Measurements from ENCODE around the gene SPIN1. TPM values are rescaled to one million over a fixed set of nuclear protein-coding genes. Genes with fewer than 3 reads are reported as not detected.

SPIN1 gene
- total RNA-seq, 1 experiment from 2014 or later: 84.5 TPM

- in situ Hi-C loops (cut with HindIII; ENCODE audit: low sequenced_read_pairs): no loop called here
- DNase-seq (ENCODE audit: low spot score): no peak
Measured at GRCh38 chr9:88426651-88427050, 38.4 kb downstream of the SPIN1 start.

DNA sequence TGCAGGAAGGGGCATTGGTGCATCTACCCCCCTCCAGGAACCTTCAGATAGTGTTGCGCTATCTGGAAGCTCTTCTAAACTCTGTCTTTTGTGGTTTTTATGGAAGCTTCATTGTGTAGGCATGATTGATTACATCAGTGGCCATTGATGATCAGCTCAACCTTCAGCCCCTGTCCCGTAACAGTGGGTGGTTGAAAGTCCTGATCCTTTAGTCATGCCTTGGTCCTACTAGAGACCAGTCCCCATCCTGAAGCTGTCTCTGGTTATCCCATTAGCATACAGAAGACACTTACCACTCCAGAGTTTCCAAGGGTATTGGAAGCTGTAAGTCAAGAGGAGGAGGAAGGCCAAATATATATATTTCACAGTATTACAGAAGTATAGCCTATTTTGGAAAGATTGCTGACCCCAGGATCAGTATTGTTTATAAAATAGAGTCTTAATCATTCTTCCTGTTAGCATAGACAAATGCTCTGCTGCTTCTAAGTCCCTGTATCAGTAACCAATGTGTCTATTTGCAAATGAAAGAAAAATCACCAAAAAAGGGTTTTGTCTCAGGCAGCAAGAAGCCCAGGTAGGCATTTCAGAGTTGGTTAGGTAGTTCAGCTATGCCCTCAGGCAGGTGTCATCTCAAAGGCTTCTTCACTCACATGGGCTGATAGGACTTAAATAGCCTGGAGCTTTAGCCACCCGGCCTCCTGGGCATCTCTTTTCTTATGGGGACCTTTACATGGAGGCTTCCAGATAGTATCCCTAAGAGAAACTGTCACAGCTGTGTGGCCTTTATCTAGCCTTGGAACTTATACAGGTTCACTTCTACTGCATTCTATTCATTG lies 41.6 kb downstream of the SPIN1 start:
- in situ Hi-C loops (cut with HindIII; ENCODE audit: low sequenced_read_pairs): no loop called here
- DNase-seq (ENCODE audit: low spot score): no peak

DNA sequence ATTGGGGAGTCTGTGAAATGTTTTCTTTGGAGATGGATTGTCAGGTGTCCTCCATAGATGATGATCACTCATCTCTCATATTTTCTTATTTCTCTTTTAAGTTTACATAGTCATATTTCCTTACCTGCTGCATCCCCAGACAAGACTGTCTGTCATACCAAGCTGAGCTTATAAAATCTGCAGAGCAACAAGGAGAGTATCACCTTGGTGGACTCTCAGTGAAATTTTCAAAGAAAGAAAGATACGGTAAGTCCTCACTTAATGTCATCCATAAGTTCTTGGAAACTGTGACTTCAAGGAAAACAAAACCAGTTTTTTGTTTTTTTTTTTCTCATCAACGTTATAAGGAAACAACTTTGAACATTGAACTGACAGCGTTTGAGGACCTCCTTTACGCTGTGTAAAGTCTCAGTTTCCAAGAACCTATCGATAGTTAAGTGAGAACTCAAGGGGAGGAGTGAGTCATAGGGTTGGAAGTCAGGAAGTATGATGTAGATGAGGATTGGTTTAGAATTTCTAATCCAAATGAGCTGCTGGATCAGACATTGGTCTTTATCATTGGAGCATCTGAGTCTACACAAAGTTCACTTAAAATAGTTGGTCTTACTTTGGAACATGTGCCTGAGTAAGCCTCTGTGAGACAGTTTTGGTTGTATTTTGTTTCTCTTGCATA lies 45.5 kb downstream of the SPIN1 start:
- DNase-seq (ENCODE audit: low spot score): no peak
- in situ Hi-C loops (cut with HindIII; ENCODE audit: low sequenced_read_pairs): no loop called here

GRCh38 chr9:88435336-88435735 lies 47.1 kb downstream of the SPIN1 start:
- no peak for DNase-seq (ENCODE audit: low spot score)
- in situ Hi-C loops (cut with HindIII; ENCODE audit: low sequenced_read_pairs): no loop called here

DNA sequence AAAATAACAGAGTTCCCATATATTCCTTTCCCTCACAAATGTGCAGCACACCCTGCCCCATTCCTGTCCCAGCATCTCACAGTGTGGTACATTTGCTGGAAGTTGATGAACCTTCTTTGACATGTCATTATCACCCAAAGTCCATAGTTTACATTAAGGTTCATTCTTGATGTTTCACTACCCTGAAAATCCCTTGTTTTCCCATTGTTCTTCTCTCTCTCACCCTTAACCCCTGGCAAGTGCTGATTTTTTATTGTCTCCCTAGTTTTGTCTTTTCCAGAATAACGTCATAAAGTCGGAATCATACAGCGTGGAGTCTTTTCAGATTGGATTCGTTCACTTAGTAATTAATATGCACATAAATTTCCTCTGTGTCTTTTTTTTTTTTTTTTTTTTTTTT lies 48.1 kb downstream of the SPIN1 start:
- in situ Hi-C loops (cut with HindIII; ENCODE audit: low sequenced_read_pairs): no loop called here
- DNase-seq (ENCODE audit: low spot score): no peak

DNA sequence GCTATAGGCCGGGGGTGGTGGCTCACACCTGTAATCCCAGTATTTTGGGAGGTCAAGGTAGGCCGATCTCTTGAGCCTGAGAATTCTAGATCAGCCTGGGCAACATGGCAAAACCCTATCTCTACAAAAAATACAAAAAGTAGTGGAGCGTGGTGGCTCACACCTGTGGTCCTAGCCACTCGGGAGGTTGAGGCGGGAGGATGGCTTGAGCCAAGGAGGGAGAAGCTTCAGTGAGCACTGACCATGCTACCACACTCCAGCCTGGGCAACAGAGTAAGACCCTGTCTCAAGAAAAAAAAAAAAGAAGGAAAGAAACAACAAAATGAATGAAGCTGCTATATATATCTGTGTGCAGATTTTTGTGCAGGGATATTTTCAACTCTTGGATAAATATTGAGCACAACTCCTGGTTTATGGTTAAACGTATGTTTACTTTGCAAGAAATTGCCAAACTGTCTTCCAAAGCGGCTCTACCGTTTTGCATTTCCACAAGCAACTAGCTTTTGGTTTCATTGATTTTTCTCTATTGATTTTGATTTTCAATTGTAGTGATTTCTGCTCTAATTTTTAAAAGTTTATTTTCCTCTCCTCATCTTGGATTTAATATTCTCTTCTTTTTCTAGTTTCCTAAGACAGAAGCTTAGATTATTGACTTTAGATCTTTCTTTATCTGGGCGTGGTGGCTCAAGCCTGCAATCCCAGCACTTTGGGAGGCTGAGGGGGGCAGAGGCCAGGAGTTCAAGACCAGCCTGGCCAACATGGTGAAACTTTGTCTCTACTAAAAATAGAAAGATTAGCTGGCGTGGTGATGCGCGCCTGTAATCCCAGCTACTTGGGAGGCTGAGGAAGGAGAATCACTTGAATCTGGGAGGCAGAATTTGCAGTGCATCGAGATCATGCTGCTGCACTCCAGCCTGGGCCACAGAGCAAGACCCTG lies 49.2 kb downstream of the SPIN1 start:
- in situ Hi-C loops (cut with HindIII; ENCODE audit: low sequenced_read_pairs): no loop called here

GRCh38 chr9:88438811-88439210 lies 50.6 kb downstream of the SPIN1 start:
- in situ Hi-C loops (cut with HindIII; ENCODE audit: low sequenced_read_pairs): no loop called here
- no peak for DNase-seq (ENCODE audit: low spot score)

More for the DNA sequence above, 49.2 kb downstream of the SPIN1 start:
- DNase-seq (ENCODE audit: low spot score): no peak

GRCh38 chr9:88441301-88442007 lies 53.2 kb downstream of the SPIN1 start:
- no peak for DNase-seq (ENCODE audit: low spot score)
- in situ Hi-C loops (cut with HindIII; ENCODE audit: low sequenced_read_pairs): no loop called here

GRCh38 chr9:88443480-88444113 lies 55.4 kb downstream of the SPIN1 start:
- no peak for DNase-seq (ENCODE audit: low spot score)
- in situ Hi-C loops (cut with HindIII; ENCODE audit: low sequenced_read_pairs): no loop called here

- DNase-seq (ENCODE audit: low spot score): no peak
- in situ Hi-C loops (cut with HindIII; ENCODE audit: low sequenced_read_pairs): no loop called here
Measured at GRCh38 chr9:88446728-88447127, 58.5 kb downstream of the SPIN1 start.

GRCh38 chr9:88447431-88447830 lies 59.2 kb downstream of the SPIN1 start:
- no peak for DNase-seq (ENCODE audit: low spot score)
- in situ Hi-C loops (cut with HindIII; ENCODE audit: low sequenced_read_pairs): no loop called here

DNA sequence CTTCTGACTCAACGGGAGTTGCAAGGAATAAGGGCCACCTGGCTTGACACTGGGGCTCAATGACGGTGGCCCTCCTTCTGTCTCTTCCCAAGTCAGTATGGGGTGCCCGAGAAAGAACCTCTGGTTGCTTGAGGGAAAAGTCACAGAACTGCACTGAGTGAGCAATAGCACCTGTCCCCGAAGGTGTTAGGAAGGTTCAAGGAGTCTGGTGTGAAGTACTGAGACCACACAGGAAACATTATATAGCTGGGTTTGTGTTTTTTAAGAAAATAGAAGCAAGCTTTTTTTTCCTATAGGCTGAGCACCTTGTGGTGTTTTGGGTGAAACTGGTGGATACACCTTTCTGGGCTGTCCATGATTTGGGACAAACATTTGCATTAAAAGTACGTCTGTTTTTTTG lies 62.9 kb downstream of the SPIN1 start:
- in situ Hi-C loops (cut with HindIII; ENCODE audit: low sequenced_read_pairs): no loop called here

DNA sequence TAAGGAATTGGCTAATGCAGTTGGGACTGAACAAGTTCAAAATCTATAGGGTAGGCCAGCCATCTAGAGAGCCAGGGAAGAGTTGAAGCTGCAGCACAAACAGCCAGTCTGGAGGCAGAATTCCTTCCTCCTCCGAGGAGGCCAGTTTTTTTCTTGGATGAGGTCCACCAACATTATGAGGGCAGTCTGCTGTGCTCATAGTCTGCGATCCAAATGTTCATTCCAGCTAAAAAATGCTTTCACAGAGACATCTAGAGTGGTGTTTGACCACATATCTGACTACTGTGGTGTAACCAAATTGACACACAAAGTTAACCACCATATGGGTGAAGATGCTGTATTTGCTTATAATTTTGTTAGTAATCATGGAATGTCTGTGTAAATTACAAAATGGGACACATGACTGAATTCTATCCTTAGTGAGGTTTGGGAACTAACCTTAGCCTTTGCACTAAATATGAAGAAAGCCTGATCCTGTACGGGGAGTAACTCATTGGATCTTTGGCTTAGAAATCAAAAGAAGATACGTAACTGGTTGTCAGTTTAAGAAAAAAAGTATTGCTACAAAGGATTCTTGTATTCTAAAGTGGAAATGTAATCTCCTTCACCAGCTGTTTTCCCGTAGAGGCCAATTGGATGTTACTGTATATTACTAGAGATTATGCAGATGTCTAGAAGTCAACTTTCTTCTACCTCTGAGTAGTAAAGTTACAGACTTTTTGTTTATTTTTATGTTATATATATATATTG lies 70.6 kb downstream of the SPIN1 start:
- peak; percentile 73 for DNase-seq (ENCODE audit: low spot score)
- in situ Hi-C loops (cut with HindIII; ENCODE audit: low sequenced_read_pairs): no loop called here

More for the DNA sequence above, 62.9 kb downstream of the SPIN1 start:
- DNase-seq (ENCODE audit: low spot score): no peak

- in situ Hi-C loops (cut with HindIII; ENCODE audit: low sequenced_read_pairs): no loop called here
- no peak for DNase-seq (ENCODE audit: low spot score)
Measured at GRCh38 chr9:88460587-88461332, 72.5 kb downstream of the SPIN1 start.

- in situ Hi-C loops (cut with HindIII; ENCODE audit: low sequenced_read_pairs): no loop called here
Measured at GRCh38 chr9:88462191-88462590, 73.9 kb downstream of the SPIN1 start.

DNA sequence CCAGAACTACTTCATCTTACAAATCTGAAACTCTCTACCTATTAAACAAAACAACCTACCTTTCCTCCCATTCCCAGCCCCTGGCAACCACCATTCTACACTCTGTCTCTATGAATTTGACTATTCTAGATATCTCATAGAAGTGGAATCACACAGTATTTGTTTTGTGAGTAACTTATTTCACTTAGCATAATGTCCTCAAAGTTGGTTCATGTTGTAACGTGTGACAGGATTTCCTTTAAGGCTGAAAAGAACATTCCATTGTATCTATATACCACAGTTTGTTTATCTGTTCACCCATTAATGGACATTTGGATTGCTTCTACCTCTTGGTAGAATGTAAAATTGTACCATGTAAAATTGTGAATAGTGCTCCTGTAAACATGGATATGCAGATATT lies 76.6 kb downstream of the SPIN1 start:
- in situ Hi-C loops (cut with HindIII; ENCODE audit: low sequenced_read_pairs): no loop called here
- DNase-seq (ENCODE audit: low spot score): no peak

More at GRCh38 chr9:88462191-88462590, 73.9 kb downstream of the SPIN1 start:
- no peak for DNase-seq (ENCODE audit: low spot score)

DNA sequence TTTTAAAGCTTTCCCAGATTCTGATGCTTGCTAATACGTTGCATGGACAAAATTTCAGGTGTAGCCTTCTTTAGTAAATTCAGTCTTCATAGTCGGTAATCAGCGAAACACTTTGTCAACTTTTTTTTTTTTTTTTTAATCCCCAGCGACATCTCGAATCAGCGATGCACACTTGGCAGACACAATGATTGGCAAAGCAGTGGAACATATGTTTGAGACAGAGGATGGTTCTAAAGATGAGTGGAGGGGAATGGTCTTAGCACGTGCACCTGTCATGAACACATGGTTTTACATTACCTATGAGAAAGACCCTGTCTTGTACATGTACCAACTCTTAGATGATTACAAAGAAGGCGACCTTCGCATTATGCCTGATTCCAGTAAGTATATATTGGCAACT lies 80.0 kb downstream of the SPIN1 start:
- no peak for DNase-seq (ENCODE audit: low spot score)
- in situ Hi-C loops (cut with HindIII; ENCODE audit: low sequenced_read_pairs): no loop called here

Data from G401 (cell line).